GM18867 (cell line): ENCODE results near the gene ZNF646.
A peak's percentile ranks its signal among the peaks of the same experiment; 100 is the strongest.

Source experiments
- ATAC-seq: cut with Tn5 transposase; IDR thresholded peaks from one replicate; pipeline ENCODE4 v1.9.1; 2021; ENCODE audit warnings: mild to moderate bottlenecking, moderate library complexity; ENCODE audit not compliant: unreplicated experiment

The ZNF646 gene, protein sequence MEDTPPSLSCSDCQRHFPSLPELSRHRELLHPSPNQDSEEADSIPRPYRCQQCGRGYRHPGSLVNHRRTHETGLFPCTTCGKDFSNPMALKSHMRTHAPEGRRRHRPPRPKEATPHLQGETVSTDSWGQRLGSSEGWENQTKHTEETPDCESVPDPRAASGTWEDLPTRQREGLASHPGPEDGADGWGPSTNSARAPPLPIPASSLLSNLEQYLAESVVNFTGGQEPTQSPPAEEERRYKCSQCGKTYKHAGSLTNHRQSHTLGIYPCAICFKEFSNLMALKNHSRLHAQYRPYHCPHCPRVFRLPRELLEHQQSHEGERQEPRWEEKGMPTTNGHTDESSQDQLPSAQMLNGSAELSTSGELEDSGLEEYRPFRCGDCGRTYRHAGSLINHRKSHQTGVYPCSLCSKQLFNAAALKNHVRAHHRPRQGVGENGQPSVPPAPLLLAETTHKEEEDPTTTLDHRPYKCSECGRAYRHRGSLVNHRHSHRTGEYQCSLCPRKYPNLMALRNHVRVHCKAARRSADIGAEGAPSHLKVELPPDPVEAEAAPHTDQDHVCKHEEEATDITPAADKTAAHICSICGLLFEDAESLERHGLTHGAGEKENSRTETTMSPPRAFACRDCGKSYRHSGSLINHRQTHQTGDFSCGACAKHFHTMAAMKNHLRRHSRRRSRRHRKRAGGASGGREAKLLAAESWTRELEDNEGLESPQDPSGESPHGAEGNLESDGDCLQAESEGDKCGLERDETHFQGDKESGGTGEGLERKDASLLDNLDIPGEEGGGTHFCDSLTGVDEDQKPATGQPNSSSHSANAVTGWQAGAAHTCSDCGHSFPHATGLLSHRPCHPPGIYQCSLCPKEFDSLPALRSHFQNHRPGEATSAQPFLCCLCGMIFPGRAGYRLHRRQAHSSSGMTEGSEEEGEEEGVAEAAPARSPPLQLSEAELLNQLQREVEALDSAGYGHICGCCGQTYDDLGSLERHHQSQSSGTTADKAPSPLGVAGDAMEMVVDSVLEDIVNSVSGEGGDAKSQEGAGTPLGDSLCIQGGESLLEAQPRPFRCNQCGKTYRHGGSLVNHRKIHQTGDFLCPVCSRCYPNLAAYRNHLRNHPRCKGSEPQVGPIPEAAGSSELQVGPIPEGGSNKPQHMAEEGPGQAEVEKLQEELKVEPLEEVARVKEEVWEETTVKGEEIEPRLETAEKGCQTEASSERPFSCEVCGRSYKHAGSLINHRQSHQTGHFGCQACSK (N-terminal part only)

DNA sequence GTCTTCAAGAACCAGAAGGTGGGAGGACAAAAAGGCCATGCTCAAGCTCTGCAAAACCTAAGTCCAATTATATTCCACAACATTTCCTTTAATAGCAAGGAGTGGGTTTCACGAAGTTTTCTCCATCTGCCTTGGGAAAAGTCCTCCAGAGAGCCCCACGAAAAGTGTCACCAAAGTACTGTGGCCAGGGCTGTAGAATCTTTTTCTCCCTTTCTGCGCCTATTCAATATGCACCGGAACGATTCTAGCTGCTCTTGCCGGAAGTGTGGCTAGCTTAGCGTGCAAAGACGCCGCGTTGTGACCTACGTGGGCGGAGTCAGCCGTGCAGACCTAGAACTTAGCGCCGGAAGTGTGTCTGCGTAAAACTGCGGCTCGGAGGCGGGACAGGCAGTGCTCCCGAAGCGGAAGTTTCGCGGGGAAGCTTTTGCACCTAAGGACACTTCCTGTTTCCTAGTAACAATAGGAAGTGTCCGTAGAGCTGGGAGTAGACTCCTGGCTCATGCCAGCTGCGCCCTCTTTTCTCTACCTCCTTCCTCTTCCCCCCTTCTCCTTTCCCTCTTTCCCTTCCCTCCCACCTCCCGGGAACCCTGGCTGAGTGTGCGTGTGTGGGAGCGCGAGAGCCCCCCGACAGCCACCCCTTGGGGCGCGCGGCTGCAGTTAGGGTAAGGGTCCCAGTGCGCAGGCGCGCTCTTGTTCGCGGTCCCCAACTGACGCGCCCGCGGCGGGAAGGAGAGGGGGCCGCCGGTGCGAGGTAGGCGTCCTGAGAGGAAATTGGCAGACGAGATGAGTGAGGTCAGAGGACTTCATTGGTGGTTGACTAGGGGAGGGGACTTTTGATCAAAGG is at the start of gene ZNF646, which contains the start of gene ZNF668:
TSS of gene ZNF646 (plus strand) at position 453 of the 844 bp plus-strand sequence. CDS start 1,903 bp downstream, outside the sequence.
TSS of gene ZNF668 (minus strand) at position 271 of the 844 bp plus-strand sequence. CDS start 9,781 bp downstream, outside the sequence.
- ATAC-seq: peak; percentile 72

- ATAC-seq: no peak
Measured at GRCh38 chr16:31025339-31025738, 48.9 kb upstream of the ZNF646 start.

DNA sequence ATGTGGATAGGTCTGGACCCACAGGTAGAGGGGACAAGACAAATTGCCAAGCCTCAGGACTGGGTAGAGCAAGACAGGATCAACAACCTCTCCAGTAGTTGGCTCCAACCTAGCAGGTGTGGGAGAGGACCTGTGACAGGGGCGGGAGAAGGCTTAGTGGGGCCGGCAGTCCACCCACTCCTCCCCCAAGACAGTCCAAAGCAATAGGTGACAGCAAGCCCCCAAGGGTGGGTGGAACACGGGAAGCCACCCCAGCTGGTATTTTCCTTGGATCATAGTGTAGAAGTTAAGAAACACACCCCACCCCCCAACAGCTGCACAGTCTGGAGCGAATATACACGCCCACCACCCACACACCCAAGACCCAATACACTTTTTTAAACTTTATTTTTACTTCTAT is 45.0 kb upstream of the ZNF646 start:
- ATAC-seq: no peak

- ATAC-seq: no peak
Measured at GRCh38 chr16:31031276-31031675, 42.9 kb upstream of the ZNF646 start.

DNA sequence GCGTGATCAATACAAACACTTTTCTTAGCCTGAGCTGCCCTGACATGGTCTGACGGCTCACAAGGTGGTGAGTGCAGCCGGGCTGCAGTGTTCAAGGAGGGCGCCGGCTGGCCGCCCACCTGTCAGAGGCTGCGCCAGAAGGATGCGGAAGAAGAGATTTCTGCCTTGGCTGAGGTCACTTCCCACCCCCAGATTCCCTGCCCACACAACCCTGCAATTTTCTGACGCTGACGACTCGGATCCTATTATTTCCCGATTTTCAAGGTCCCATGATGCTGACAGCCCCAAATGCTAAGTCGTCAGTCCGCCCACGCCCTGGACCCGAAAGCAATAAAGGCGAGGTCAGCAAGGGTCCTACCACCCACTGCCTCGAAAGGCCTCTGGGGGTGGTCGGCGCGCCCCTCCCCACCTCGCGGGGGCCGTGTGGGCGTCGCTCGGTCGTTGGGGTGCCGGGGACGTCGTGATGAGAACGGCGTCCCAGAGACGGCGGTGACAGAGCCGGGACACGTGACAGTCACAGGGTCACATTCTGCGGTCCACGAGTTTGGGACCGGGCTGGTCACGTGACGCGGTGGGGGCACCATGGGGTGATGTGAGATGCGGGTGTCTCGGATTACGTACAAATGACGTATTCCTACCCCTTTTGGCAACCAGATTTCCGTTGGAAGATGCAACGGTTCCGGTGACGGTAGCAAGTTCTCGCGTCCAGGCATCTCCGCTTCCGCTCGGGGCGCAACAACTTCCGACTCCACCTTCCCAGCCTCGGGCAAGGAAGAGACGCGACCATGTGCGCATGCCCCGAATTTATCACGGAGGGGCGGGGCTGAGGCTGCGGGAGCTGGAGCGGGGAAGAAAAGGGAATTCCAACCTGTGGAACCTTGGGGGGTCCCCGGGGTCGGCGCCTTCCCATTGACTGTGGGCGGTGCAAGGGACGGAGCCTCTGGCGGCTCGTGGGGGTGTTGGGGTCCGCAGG is 41.2 kb upstream of the ZNF646 start, which contains the start of gene STX4:
TSS of gene STX4 (plus strand) at position 823 of the 973 bp plus-strand sequence. CDS start 248 bp downstream, outside the sequence.
- ATAC-seq: peak; percentile 87

DNA sequence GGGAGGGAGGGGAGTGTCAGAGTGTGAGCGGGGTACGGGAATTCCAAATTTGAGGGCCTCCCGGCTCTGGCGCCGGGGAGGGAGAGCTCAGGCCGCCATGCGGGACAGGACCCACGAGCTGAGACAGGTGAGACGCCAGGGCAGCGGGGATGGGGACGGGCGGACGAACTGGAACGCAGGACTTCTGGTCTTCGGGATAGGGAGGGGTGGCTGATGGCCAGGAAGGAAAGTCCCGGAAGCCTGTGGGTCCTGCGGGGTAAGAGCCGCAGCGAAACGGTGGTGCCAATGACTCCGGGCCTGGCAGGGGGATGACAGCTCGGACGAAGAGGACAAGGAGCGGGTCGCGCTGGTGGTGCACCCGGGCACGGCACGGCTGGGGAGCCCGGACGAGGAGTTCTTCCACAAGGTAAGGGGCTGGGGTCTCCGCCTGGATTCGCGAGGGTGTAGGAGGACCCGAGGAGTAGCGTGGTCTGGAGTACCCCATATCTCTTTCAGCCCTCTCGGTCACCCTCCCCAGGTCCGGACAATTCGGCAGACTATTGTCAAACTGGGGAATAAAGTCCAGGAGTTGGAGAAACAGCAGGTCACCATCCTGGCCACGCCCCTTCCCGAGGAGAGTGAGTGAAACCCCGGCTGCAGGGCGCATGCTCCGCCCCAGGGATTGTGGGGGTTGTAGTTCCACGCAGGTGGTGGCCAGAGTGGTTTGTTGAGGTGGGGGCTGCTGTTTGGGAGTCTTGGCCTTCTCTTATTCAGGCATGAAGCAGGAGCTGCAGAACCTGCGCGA is 40.3 kb upstream of the ZNF646 start:
- ATAC-seq: peak; percentile 37

GRCh38 chr16:31036691-31037090 is 37.5 kb upstream of the ZNF646 start:
- ATAC-seq: no peak

DNA sequence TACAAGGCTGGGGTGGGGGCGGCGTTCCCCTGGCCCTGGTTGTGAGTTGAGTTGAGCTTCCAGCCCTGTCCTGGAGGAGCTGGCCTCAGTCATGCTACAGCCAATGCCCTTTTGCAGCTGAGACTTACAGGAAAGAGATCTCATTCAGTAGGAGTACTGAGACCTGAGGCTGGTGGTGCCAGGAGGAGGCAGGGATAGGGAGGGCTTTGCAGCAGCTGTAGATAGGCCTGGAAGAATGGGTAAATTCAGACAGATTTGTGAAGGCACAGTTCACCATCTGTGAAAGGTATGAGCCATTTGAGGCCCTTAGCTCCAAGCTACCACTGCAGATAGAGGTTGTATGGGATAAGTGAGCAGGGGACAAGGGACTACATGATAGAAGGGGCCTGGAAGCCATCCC is 35.2 kb upstream of the ZNF646 start:
- ATAC-seq: no peak

GRCh38 chr16:31042866-31043265 is 31.4 kb upstream of the ZNF646 start:
- no peak for ATAC-seq

GRCh38 chr16:31043352-31043751 is 30.9 kb upstream of the ZNF646 start:
- no peak for ATAC-seq

- no peak for ATAC-seq
Measured at GRCh38 chr16:31043898-31044481, 30.2 kb upstream of the ZNF646 start.

DNA sequence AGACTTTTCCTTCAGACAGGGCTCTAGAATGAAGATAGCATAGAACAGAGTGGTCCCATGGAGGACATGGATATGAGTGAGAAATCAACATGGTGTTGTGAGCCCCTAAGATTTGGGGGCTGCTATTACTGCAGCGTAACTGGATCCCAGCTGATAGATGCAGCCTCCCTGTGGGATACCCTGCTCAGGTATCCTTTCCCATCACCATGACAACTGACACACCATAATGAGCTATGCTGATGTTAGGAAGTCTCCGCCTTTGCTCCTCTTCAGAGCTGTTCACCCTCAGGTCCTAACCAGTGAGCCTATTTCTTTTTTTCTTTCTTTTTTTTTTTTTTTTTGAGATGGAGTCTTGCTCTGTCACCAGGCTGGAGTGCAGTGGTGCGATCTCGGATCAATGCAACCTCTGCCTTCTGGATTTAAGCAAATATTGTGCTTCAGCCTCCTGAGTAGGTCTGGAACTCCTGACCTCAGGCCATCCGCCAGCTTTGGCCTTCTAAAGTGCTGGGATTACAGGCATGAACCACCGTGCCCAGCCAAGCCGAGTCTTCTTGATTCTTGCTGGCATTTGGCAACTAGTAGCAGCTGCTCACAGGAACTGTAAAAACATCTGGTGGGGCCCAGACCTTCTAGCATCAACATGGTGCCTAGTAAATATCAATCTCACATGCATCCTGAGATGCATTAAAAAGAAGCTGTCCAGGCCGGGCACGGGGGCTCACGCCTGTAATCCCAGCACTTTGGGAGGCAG is 23.8 kb upstream of the ZNF646 start:
- no peak for ATAC-seq

DNA sequence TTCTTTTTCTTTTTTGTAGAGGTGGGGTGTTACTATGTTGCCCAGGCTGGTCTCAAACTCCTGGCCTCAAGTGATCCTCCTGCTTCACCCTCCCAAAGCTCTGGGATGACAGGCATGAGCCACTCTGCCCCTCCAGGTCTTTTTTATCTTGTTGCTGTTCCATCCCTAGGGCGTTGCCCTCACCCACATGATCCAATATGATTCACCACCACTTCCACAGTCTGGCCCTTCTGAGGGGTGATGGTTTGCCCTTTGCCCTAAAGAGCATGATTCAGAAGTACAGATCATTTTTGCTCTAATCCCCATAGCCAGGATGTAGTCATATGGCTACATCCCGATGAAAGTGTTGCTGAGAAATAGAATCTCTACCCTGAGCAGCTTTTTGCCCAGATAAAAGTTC is 22.1 kb upstream of the ZNF646 start:
- no peak for ATAC-seq

DNA sequence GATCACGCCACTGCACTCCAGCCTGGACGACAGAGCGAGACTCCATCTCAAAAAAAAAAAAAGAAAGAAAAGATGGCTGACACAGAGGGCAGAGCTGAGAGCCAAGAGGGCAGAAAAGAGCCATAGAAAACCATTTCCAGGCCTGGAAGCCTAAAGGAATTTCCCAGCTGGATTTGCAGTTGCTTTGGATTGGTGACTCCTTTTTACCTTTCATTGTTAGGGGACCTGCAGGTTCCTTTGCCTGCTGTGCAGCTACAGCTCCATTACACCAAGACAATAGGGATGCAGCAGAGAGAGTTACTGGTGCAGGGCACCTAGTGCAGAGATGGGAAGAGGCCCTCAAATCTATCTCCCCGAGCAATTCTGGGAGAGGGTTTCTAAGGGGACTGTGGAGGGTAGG is 18.6 kb upstream of the ZNF646 start:
- no peak for ATAC-seq

GRCh38 chr16:31061126-31061812 is 13.0 kb upstream of the ZNF646 start:
- no peak for ATAC-seq

DNA sequence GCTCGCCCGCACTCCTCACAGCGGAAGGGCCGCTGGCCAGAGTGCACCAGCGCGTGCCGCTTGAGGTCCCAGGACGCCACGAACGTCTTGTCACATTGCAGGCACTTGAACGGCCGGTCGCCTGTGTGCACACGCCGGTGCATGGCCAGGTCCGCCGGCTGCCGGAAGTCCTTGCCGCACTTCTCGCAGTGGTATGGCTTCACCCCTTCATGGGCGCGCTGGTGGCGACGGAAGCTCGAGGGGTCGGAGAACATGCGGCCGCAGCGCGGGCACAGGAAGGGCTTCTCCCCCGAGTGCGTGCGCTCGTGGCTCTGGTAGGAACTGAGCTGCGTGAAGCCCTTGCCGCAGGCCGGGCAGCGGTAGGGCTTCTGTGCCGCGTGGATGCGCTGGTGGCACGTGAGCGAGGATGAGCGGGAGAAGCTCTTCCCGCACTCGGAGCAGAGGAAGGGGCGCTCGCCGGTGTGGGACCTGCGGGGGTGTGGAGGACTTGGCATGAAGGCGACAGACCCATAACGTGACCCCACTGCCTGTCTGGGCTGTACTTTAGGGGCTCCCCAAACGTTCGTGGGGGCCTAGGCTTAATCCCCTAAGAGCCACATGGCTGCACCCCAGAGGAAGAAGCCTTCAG is 12.3 kb upstream of the ZNF646 start:
- no peak for ATAC-seq
